GM19455 (cell line): ENCODE results near the gene JCAD.

Source experiments
- ATAC-seq: cut with Tn5 transposase; IDR thresholded peaks from one replicate; pipeline ENCODE4 v1.9.1; 2021; ENCODE audit not compliant: unreplicated experiment

Gene JCAD

GRCh38 chr10:30074933-30075332 lies 15.5 kb upstream of the JCAD start:
- no peak for ATAC-seq

- no peak for ATAC-seq
Measured at GRCh38 chr10:30074090-30074489, 14.7 kb upstream of the JCAD start.

- no peak for ATAC-seq
Measured at GRCh38 chr10:30073767-30074060, 14.3 kb upstream of the JCAD start.

- no peak for ATAC-seq
Measured at GRCh38 chr10:30073045-30073766, 13.8 kb upstream of the JCAD start.

- no peak for ATAC-seq
Measured at GRCh38 chr10:30072068-30072467, 12.7 kb upstream of the JCAD start.

GRCh38 chr10:30070001-30070685 lies 10.8 kb upstream of the JCAD start:
- ATAC-seq = no peak

- no peak for ATAC-seq
Measured at GRCh38 chr10:30068492-30069223, 9.3 kb upstream of the JCAD start.

- no peak for ATAC-seq
Measured at GRCh38 chr10:30063099-30063498, 3.7 kb upstream of the JCAD start.

GRCh38 chr10:30062582-30062981 lies 3.2 kb upstream of the JCAD start:
- no peak for ATAC-seq

GRCh38 chr10:30062090-30062489 lies 2.7 kb upstream of the JCAD start:
- no peak for ATAC-seq

- ATAC-seq = no peak
Measured at GRCh38 chr10:30058570-30059132, 735 bp downstream of the JCAD start.

GRCh38 chr10:30057894-30058556 lies 1.4 kb downstream of the JCAD start:
- ATAC-seq = no peak

GRCh38 chr10:30057421-30057841 lies 2.0 kb downstream of the JCAD start:
- ATAC-seq = no peak

- ATAC-seq = no peak
Measured at GRCh38 chr10:30056767-30057355, 2.5 kb downstream of the JCAD start.

- ATAC-seq = no peak
Measured at GRCh38 chr10:30056281-30056680, 3.1 kb downstream of the JCAD start.

- ATAC-seq = no peak
Measured at GRCh38 chr10:30055226-30055662, 4.1 kb downstream of the JCAD start.

- ATAC-seq = no peak
Measured at GRCh38 chr10:30052062-30052461, 7.3 kb downstream of the JCAD start.

- ATAC-seq = no peak
Measured at GRCh38 chr10:30051220-30051619, 8.2 kb downstream of the JCAD start.

- ATAC-seq = no peak
Measured at GRCh38 chr10:30050411-30050810, 9.0 kb downstream of the JCAD start.

- no peak for ATAC-seq
Measured at GRCh38 chr10:30048768-30049517, 10.4 kb downstream of the JCAD start.
